ENCODE measurements around the gene NAGA. TPM values are rescaled to one million over a fixed set of nuclear protein-coding genes. Genes with fewer than 3 reads are reported as not detected.

Gene NAGA
- total RNA-seq, 4 donors from 2014 or later: 13.1 to 26.2 (median 17.3) TPM

DNA sequence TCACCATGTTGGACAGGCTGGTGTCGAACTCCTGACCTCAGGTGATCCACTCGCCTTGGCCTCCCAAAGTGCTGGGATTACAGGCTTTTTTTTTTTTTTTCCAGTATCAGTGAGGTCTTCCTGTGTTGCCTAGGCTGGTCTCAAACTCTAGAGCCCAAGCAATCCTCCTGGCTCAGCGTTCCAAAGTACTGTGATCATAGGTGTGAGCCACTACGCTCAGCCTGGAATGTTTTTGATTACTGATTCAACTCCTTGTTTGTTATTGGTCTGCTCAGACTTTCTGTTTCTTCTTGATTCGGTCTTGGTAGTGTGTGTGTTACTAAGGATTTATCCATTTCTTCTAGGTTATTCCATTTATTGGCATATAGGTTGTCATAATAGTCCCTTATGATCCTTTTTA, 31.3 kb downstream of the NAGA start:
- intact Hi-C loops (cut with DNase I; ENCODE audit: low total_unique reads): no loop called here
- no peak for TF ChIP-seq POLR2A (IDR thresholded peaks at IDR 0.05)
- TF ChIP-seq, protein P1, sequence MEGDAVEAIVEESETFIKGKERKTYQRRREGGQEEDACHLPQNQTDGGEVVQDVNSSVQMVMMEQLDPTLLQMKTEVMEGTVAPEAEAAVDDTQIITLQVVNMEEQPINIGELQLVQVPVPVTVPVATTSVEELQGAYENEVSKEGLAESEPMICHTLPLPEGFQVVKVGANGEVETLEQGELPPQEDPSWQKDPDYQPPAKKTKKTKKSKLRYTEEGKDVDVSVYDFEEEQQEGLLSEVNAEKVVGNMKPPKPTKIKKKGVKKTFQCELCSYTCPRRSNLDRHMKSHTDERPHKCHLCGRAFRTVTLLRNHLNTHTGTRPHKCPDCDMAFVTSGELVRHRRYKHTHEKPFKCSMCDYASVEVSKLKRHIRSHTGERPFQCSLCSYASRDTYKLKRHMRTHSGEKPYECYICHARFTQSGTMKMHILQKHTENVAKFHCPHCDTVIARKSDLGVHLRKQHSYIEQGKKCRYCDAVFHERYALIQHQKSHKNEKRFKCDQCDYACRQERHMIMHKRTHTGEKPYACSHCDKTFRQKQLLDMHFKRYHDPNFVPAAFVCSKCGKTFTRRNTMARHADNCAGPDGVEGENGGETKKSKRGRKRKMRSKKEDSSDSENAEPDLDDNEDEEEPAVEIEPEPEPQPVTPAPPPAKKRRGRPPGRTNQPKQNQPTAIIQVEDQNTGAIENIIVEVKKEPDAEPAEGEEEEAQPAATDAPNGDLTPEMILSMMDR (IDR thresholded peaks at IDR 0.05): no peak
- DNase-seq (ENCODE audit: low spot score in 2 of 2): no peak
- H3K4me3 ChIP-seq (ENCODE audit: low read depth, poor library complexity, severe bottlenecking): no peak overlapping the region
- WGBS, 2 donors: 91 to 94% methylated on average over 5 of the region's 5 CpGs

DNA sequence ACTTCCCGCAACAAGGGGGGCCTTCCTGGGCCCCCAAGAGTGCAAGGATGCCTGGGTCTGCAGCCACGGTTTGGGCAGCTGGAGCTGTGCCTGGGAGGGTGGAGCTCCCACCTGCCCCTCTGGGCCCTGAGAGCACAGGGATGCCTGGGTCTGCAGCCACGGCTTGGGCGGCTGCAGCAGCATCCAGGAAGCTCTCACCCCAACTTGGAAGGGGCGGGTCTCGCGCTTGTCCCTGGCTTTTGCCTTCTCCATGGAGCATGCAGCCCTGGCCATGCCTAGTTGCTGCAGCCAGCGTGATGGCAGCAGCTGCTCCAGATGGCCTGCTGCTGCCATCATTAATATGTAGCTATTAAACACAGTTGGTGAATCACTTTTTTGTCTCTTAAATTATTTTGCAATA, 35.4 kb downstream of the NAGA start:
- no peak overlapping the region for H3K4me3 ChIP-seq (ENCODE audit: low read depth, poor library complexity, severe bottlenecking)
- 93% methylated on average over 5 to 6 of the region's 8 CpGs for WGBS, 2 donors
- DNase-seq (ENCODE audit: low spot score in 2 of 2): no peak
- intact Hi-C loops (cut with DNase I; ENCODE audit: low total_unique reads): no loop called here
- TF ChIP-seq, protein P1 (IDR thresholded peaks at IDR 0.05): no peak
- no peak for TF ChIP-seq POLR2A (IDR thresholded peaks at IDR 0.05)

DNA sequence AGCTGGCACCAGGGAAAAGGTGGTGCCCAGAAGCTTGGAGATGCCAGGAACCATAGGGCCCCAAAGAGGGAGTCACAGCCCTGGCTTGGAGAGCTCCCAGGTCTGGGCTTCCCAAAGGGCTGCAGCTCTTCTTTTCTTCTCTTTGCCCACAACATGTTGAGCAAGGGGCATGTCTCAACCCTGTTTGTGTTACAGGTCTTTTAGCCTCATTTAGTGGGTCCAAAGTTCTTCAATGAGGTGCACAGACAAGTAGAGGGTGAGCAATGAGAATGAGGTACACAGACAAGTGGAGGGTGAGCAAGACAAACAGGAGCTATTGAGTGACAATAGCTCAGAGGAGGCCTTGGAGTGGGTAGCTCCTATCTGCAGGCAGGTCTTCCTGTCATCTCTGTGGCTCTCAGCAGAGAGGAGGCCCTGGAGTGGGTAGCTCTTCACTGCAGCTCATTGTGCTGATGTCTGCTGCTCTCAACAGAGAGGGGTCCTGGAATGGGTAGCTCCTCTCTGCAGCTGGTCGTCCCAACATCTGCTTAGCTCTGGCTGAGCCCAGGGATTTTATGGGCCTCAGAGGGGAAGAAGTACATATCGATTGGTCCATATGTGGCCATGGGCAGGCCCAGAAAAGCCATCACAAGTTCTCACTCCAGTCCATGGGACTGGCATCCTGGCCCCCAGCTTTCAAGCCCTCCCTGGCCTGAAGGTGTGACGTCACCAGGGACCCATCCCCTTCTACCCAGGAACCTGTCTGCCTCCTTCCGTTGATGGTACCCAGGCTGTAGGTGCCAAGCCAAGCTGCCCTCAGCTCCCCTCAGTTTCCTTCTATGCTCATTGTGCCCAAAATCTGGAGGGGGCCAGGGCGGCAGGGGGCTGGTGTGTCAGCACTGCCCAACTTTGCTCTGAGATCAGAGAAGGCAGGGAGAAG, 37.1 kb downstream of the NAGA start:
- no peak overlapping the region for H3K4me3 ChIP-seq (ENCODE audit: low read depth, poor library complexity, severe bottlenecking)
- 95% methylated on average over 5 of the region's 5 CpGs for WGBS, 2 donors
- no peak for DNase-seq (ENCODE audit: low spot score in 2 of 2)
- intact Hi-C loops (cut with DNase I; ENCODE audit: low total_unique reads): no loop called here
- TF ChIP-seq POLR2A (IDR thresholded peaks at IDR 0.05): no peak
- TF ChIP-seq, protein P1 (IDR thresholded peaks at IDR 0.05): no peak

DNA sequence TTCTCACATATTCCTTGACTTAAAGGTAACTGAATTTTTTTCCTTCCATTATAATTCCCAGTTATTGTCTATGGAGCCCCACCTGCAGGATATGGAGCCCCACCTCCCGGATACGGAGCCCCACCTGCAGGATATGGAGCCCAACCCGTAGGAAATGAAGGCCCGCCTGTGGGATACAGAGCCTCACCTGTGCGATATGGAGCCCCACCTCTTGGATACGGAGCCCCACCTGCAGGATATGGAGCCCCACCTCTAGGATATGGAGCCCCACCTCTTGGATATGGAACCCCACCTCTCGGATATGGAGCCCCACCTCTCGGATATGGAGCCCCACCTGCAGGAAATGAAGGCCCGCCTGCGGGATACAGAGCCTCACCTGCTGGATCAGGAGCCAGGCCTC, 43.9 kb downstream of the NAGA start:
- H3K4me3 ChIP-seq (ENCODE audit: low read depth, poor library complexity, severe bottlenecking): no peak overlapping the region
- 89 to 91% methylated on average over 10 of the region's 10 CpGs for WGBS, 2 donors
- no peak for TF ChIP-seq POLR2A (IDR thresholded peaks at IDR 0.05)
- TF ChIP-seq, protein P1 (IDR thresholded peaks at IDR 0.05): no peak
- intact Hi-C loops (cut with DNase I; ENCODE audit: low total_unique reads): no loop called here
- DNase-seq (ENCODE audit: low spot score in 2 of 2): no peak

DNA sequence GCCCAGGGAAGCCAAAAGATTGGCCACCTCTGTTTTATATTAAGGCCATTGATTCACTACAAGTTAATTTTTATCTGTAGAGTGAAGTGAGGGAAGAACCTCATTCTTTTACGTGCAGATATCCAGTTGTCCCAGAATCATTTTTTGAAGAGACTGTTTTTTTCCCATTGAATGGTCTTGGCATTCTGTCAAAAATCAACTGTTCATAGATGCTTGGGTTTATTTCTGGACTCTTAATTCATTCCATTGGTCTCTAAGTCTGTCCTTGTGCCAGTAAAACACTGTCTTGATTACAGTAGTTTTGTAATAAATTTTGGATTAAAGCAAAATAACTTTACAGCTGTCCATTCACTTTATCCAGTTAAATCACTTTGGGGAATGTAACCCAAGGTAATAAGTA, 45.2 kb downstream of the NAGA start:
- intact Hi-C loops (cut with DNase I; ENCODE audit: low total_unique reads): no loop called here
- 37 to 51% methylated on average over 1 of the region's 1 CpG for WGBS, 2 donors
- no peak overlapping the region for H3K4me3 ChIP-seq (ENCODE audit: low read depth, poor library complexity, severe bottlenecking)
- TF ChIP-seq POLR2A (IDR thresholded peaks at IDR 0.05): no peak
- TF ChIP-seq, protein P1 (IDR thresholded peaks at IDR 0.05): no peak
- no peak for DNase-seq (ENCODE audit: low spot score in 2 of 2)
